ENCODE measurements around the gene PLEKHO2. TPM values are rescaled to one million over a fixed set of nuclear protein-coding genes. Genes with fewer than 3 reads are reported as not detected.

Gene PLEKHO2
- total and polyA plus RNA-seq, 2 donors (not counting 3 experiments of a cell fraction or from before 2014, with no cell fraction given): 21.9 to 24.9 TPM

DNA sequence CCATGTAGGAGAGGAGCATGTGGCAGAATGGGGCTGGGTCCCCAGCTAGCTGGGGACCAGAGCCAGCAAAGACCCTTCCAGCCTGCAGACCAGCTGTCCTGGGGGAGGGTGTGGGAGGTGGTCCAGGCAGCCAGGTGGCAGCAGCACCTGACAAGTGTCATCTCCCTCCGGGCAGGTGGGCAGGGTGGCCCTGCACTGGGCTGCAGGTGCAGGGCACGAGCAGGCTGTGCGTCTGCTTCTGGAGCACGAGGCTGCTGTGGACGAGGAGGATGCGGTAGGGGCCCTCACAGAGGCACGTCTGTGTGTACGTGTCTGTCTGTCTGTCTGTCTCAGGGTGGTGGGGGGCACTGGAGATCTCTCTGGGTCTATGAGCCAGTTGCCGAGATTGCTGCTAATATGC is 75.5 kb downstream of the PLEKHO2 start:
- CTCF ChIA-PET: interaction anchor here (1.3 to 2.2 kb wide), 2 partner anchors 12 to 16 kb away, joined by 4 to 12 read pairs; no protein-coding TSS in a partner anchor
- Histone ChIP-seq H3K9me3 (replicated peaks; ENCODE audit: control insufficient read depth, insufficient read depth, low read length) (no peaks in the 10 kb centered on the region), H3K9ac (replicated peaks; ENCODE audit: extremely low read depth, insufficient read depth, low read length) (no peak overlapping the region), H3K4me3 (replicated peaks in 1 of 3; ENCODE audit: insufficient read depth in 1 of 3, low read depth in 1 of 3, low read length in 3 of 3) (no peak overlapping the region), H2AFZ (ENCODE audit: low read depth, low read length) (no peak overlapping the region), H3K36me3 (ENCODE audit: control insufficient read depth in 2 of 2, extremely low read depth in 1 of 2, insufficient read depth in 2 of 2, low read length in 2 of 2) (no peaks in the 10 kb centered on the region), H3K9me1 (replicated peaks; ENCODE audit: control insufficient read depth, extremely low read depth, insufficient read depth, low read length) (no peaks in the 10 kb centered on the region), H3K27ac (ENCODE audit: insufficient read depth, low read depth, low read length) (no peak overlapping the region), H3K27me3 (ENCODE audit: control insufficient read depth in 2 of 2, insufficient read depth in 2 of 2, low read length in 2 of 2) (no peaks in the 10 kb centered on the region), H3K4me2 (ENCODE audit: insufficient read depth, low read length) (no peak overlapping the region), H3K4me1 (ENCODE audit: control insufficient read depth, extremely low read depth, insufficient read depth, low read length) (no peaks in the 10 kb centered on the region), H4K20me1 (replicated peaks; ENCODE audit: control insufficient read depth, extremely low read depth, insufficient read depth, low read length) (no peaks in the 10 kb centered on the region), H3K79me2 (ENCODE audit: control insufficient read depth, insufficient read depth, low read length) (no peaks in the 10 kb centered on the region)
- BruUV-seq (replicated peaks): no TSS peak
- POLR2A ChIA-PET: no interaction called here
- intact Hi-C loops (cut with micrococcal nuclease) (no loop called here), dilution Hi-C loops (cut with MboI; ENCODE audit: extremely low pct_ligation_motif_present, low sequenced_read_pairs) (no loop called here)
- no peak for FAIRE-seq
- no peak for DNase-seq (ENCODE audit: low read depth, low spot score)
- TF ChIP-seq MYC (IDR thresholded peaks at IDR 0.05; ENCODE audit: low read depth, low read length) (no peak), EZH2 (IDR thresholded peaks at IDR 0.05; ENCODE audit: borderline replicate concordance, low read depth, low read length, severe bottlenecking) (no peak), POLR2AphosphoS5 (IDR thresholded peaks at IDR 0.05; ENCODE audit: insufficient read depth, low read depth, low read length) (no peak), GATA2 (IDR thresholded peaks at IDR 0.05; ENCODE audit: insufficient read depth, insufficient read length, low read depth, low read length) (no peak), MAX (IDR thresholded peaks at IDR 0.05; ENCODE audit: insufficient read depth, insufficient read length) (no peak), POLR2A (IDR thresholded peaks at IDR 0.05; ENCODE audit: low read depth, low read length) (no peak), JUN (IDR thresholded peaks at IDR 0.05; ENCODE audit: borderline replicate concordance, insufficient read depth, insufficient read length, low read depth) (no peak), FOS (IDR thresholded peaks at IDR 0.05; ENCODE audit: borderline replicate concordance, insufficient read depth, low read length) (no peak)
- TF ChIP-seq, protein P1, sequence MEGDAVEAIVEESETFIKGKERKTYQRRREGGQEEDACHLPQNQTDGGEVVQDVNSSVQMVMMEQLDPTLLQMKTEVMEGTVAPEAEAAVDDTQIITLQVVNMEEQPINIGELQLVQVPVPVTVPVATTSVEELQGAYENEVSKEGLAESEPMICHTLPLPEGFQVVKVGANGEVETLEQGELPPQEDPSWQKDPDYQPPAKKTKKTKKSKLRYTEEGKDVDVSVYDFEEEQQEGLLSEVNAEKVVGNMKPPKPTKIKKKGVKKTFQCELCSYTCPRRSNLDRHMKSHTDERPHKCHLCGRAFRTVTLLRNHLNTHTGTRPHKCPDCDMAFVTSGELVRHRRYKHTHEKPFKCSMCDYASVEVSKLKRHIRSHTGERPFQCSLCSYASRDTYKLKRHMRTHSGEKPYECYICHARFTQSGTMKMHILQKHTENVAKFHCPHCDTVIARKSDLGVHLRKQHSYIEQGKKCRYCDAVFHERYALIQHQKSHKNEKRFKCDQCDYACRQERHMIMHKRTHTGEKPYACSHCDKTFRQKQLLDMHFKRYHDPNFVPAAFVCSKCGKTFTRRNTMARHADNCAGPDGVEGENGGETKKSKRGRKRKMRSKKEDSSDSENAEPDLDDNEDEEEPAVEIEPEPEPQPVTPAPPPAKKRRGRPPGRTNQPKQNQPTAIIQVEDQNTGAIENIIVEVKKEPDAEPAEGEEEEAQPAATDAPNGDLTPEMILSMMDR (IDR thresholded peaks at IDR 0.05; ENCODE audit: extremely low read depth in 1 of 2, insufficient read depth in 1 of 2, low read depth in 1 of 2, low read length in 2 of 2): no peak

Other genes starting within 250 kb of the PLEKHO2 start
- gene RBPMS2, start 66.3 kb upstream of the PLEKHO2 start, total RNA-seq: 7.6 and 7.8 TPM in 2 replicates
- gene RBPMS2, start 66.3 kb upstream of the PLEKHO2 start, polyA plus RNA-seq: 2.3 TPM in 2 replicates
- gene PIF1, start 16.3 kb upstream of the PLEKHO2 start, total RNA-seq: 45.4 and 52.7 TPM in 2 replicates
- 18.6 and 23.0 TPM in 2 replicates for gene PIF1, start 16.3 kb upstream of the PLEKHO2 start, polyA plus RNA-seq
- gene ANKDD1A, start 70.0 kb downstream of the PLEKHO2 start, total RNA-seq: 2.4 and 2.6 TPM in 2 replicates
- gene ANKDD1A, start 70.0 kb downstream of the PLEKHO2 start, polyA plus RNA-seq: 1.8 and 2.0 TPM in 2 replicates
- 75.3 and 82.5 TPM in 2 replicates for gene SPG21, start 148.0 kb downstream of the PLEKHO2 start, total RNA-seq
- 54.9 and 70.2 TPM in 2 replicates for gene SPG21, start 148.0 kb downstream of the PLEKHO2 start, polyA plus RNA-seq
- 13.6 and 20.4 TPM in 2 replicates for gene MTFMT, start 187.7 kb downstream of the PLEKHO2 start, total RNA-seq
- gene MTFMT, start 187.7 kb downstream of the PLEKHO2 start, polyA plus RNA-seq: 5.3 and 7.5 TPM in 2 replicates
- gene SLC51B, start 203.5 kb downstream of the PLEKHO2 start, total RNA-seq: not detected in 2 replicates
- not detected in 2 replicates for gene SLC51B, start 203.5 kb downstream of the PLEKHO2 start, polyA plus RNA-seq
- gene RASL12, start 226.1 kb downstream of the PLEKHO2 start, total RNA-seq: not detected in 2 replicates
- gene RASL12, start 226.1 kb downstream of the PLEKHO2 start, polyA plus RNA-seq: not detected in 2 replicates
- not detected in 2 replicates for gene KBTBD13, start 234.8 kb downstream of the PLEKHO2 start, total RNA-seq
- gene KBTBD13, start 234.8 kb downstream of the PLEKHO2 start, polyA plus RNA-seq: not detected in 2 replicates